ENCODE measurements around the gene UFC1.

The UFC1 gene

GRCh38 chr1:161196111-161196510 is 42.3 kb downstream of the UFC1 start:
- DNase-seq = no peak

DNA sequence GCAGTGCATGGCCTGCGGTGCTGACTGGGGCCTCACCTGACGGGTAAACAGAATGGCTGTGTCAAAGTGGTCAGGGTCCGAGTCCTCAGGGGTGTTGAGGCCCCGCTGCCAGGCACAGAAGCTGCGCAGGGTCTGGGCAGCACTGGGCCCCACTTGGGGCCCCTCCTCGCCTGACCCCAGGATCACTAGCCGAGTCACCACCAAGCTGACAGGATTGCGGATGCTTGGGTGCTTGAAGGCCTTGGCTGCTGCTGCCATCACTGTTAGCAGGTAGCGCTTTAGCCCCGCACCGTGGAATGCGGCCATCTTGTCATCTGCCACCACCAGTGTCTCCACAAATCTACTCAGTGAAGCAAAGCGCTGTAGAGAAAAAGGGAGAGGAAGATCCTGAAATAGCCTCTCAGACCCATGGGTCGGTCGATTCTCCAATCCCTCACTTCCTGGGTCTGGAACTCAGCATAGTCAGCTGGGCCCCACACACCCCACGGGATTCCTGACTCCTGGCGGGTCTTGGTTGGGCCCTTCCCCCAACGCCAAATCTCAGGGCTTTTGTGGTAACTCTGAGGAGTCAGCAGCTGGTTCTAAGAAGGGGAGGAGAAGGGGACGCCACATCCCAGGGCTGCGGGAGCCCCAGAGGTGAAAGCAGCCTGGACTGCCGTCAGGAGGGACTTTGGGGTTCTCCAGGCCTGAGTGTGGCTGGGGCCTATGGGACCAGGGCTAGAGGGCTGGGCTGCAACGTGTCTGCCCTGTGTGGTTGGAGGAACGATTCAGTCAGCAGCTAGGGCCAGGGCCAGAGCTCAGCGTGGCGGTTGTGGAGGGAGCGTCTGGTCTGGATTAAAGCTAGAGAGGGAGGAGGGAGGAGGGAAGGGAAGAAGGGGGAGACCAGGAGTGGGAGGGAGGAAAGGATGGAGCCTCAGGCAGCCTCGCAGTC is 43.0 kb downstream of the UFC1 start:
- DNase-seq = no peak

- DNase-seq = no peak
Observed at GRCh38 chr1:161197560-161198193, 43.9 kb downstream of the UFC1 start.

GRCh38 chr1:161198194-161198896 is 44.6 kb downstream of the UFC1 start:
- no peak for DNase-seq

GRCh38 chr1:161198897-161199431 is 45.2 kb downstream of the UFC1 start, which contains the start of gene ADAMTS4:
Gene ADAMTS4, minus strand, starts transcription at chr1:161199054. Its CDS starts 427 bp downstream, at chr1:161198627.
- no peak for DNase-seq

GRCh38 chr1:161199506-161200139 is 45.8 kb downstream of the UFC1 start:
- no peak for DNase-seq

DNA sequence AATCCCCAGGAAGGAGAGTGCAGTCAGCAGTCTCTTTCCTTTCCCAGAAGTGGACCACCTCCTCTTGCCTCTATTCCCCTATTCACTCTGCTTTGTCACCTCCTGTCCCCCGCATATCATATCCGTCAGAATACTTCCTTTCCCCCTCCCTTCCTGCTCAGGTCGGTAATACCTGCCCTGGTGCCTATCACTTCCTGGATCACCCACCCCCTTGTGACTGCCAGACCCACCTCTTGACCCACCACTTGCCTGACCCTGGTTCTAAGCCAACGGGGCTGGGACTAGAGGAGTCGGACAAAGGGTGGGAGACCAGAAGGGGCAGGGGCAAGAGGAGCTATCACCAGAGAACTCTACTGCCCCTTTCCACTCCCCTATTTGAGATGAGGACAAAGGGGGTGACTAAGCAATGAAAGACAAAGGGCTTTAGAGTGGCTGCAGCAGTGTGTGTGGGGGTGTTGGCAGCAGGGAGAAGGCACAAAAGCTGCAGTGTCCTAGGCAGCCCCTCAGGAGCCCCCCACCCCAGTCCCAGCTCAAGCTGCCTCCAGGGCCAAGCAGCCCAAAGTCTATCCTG is 46.7 kb downstream of the UFC1 start:
- DNase-seq = no peak

DNA sequence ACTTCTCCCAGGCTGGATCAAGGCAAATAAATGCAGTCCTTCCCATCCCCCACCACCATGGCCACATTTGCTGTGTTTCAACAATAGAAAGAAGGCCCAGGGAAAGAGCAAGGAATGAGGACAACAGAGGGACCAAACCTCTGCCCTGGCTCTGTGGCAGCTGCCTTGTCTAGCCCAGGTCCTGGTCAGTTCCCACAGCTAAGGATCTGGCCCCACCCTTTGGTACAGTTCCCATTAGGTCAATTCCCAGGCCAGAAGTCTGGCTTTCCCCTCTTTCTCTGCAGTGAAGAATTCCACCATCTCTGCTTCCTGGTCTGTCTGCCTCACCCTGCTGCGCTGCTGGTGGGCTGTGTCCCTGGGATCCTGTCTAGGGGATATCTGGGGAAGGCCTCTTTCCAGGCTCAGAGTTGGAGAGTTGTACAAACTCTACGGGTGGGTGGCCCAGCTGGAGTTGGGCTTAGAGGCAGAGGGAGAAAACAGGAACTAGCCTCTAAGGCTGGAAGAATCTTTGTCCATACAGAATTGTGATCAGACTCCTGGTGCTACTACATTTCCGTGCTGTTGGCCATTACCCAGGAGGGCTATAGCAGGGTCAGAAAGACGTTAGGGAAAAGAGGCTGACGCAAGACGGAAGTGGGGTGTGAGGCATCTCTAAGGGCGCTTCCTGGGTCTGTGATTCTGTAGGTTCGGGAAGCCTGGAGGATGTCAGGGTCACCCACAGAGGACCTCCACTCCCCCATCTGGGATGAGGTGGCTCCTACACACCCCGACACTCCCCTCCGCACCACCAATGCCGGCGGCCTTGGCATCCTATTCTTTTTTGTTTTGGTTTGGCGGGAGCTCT is 47.4 kb downstream of the UFC1 start:
- no peak for DNase-seq

DNA sequence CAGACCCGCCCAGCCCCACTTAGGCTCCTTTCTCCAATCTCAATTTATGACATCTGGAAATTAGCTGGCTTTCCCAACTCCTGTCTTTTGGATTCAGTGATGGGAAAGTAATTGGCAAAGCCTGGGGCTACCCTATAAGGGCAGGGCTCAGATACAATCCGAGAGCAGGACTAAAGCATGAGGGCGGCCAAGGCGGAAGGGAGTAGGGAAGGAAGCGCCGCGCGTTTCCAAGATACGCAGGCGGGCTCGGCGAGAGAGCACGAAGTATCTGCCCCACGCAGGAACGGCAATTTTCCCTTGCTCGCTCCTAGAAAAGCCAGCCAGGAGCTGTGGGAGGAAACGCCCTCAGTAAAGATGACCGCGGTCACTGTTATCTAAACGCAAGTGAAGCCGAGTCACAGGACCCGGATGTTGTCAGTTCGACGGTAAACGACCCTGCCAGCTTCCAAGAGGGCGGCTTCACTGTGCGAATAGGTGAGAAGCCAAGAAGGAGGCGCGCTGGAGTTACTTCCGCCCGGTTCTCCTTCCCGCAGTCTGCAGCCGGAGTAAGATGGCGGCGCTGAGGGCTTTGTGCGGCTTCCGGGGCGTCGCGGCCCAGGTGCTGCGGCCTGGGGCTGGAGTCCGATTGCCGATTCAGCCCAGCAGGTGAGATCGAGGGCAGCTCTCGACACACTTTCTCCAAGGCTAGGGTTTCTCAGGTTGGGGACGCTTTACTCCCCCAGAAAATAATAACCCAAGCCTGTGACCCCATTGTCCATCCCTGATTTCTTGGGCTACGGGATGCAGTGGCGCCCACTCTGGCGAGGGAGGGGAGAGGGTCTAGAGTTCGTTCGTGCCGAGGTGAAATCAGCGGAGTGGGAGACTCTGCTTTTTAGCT is 48.3 kb downstream of the UFC1 start, which contains the start of gene NDUFS2:
NDUFS2 (plus strand) TSS at position 532 of the 877 bp plus-strand sequence; CDS start at position 551, 19 bp downstream.
- DNase-seq = peak; percentile 98

DNA sequence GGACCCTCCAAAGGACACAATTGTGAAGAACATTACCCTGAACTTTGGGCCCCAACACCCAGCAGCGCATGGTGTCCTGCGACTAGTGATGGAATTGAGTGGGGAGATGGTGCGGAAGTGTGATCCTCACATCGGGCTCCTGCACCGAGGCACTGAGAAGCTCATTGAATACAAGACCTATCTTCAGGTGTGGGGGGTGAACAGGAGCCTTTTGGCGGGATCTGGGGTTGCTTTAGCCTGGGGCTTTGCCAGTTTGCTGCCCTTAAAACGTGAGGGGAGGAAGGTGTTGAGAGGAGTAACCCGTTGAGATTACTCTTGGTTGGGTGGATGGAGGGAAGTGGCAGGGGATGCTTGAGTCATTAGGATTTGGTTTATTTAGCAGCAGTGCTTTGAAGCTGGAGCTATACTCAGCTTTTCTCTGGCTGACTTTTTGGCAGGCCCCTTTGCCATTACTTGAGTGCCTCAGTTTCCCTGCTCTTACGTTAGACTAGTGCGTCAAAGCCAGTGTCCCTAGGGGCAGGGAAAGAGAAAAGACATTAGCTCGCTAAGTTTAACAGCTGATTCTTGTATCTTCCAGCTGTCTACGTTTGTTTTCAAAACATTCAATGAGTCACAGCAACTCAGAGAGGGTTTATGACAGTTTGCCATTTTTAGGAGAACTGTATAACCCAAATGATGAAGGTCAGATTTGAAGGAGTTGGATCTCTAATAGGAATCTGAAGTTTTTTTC is 52.8 kb downstream of the UFC1 start:
- no peak for DNase-seq

DNA sequence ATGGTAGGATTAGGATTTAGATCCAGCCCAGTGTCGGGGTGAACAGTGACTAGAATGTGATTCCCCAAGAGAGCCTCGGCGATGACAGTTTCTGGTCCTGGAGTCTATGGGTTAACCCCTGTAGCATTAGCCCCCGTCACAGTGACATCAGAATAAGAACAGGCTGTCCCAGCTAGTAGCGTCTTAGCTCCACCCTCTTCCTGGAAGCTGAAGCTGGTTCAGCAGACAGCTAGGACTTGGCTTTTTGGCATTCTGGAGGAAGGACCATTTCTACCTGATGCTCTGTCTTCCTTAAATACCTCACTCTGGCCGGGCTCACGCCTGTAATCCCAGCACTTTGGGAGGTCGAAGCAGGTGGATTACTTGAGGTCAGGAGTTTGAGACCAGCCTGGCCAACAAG is 53.4 kb downstream of the UFC1 start:
- no peak for DNase-seq

Data from CD4-positive, alpha-beta T cell treated with Interleukin-4 for 4 hours (primary cell).